Activated naive CD4-positive, alpha-beta T cell treated with anti-CD3 and anti-CD28 coated beads, Interleukin-2, amount 50 U/mL, for 24 hours (primary cell): ENCODE results near the gene ZNF134.

Experiments used
- H3K27ac Mint-ChIP-seq: one replicate; pipeline ENCODE4 v1.8.0; 2021; ENCODE audit warnings: mild to moderate bottlenecking, mixed read lengths
- H3K27me3 Mint-ChIP-seq: one replicate; pipeline ENCODE4 v1.8.0; 2021; ENCODE audit warnings: mixed read lengths
- H3K36me3 Mint-ChIP-seq: one replicate; pipeline ENCODE4 v1.8.0; 2021; ENCODE audit warnings: mixed read lengths
- H3K4me1 Mint-ChIP-seq: one replicate; pipeline ENCODE4 v1.8.0; 2021; ENCODE audit warnings: mixed read lengths
- H3K4me3 Mint-ChIP-seq: one replicate; pipeline ENCODE4 v1.8.0; 2021; ENCODE audit warnings: mild to moderate bottlenecking, mixed read lengths
- H3K9me3 Mint-ChIP-seq: one replicate; pipeline ENCODE4 v1.8.0; 2021; ENCODE audit warnings: mixed read lengths

ZNF134 gene

GRCh38 chr19:57613941-57614743 lies at the start of gene ZNF134:
TSS of gene ZNF134 (plus strand) at chr19:57614242. CDS start at chr19:57619469, 5,227 bp downstream.
- Mint-ChIP-seq H3K9me3 (peaks cover 39% of the 10 kb centered on the region), H3K36me3 (peaks cover 50% of the 10 kb centered on the region), H3K27ac (peak within 1 kb of the TSS; percentile 79), H3K27me3 (no peaks in the 10 kb centered on the region), H3K4me3 (peak within 1 kb of the TSS; percentile 94), H3K4me1 (peaks cover 32% of the 10 kb centered on the region)

GRCh38 chr19:57566396-57567265 lies 47.4 kb upstream of the ZNF134 start:
- Mint-ChIP-seq H3K27me3 (no peaks in the 10 kb centered on the region), H3K4me3 (no peak overlapping the region), H3K9me3 (peaks cover 22% of the 10 kb centered on the region), H3K36me3 (peaks cover 21% of the 10 kb centered on the region), H3K27ac (no peak overlapping the region), H3K4me1 (no peaks in the 10 kb centered on the region)

GRCh38 chr19:57570707-57571106 lies 43.3 kb upstream of the ZNF134 start:
- Mint-ChIP-seq H3K27me3 (no peaks in the 10 kb centered on the region), H3K4me1 (no peaks in the 10 kb centered on the region), H3K36me3 (peaks cover 50% of the 10 kb centered on the region), H3K4me3 (no peak overlapping the region), H3K27ac (no peak overlapping the region), H3K9me3 (peaks cover 19% of the 10 kb centered on the region)

GRCh38 chr19:57572415-57572947 lies 41.6 kb upstream of the ZNF134 start:
- Mint-ChIP-seq H3K4me3 (no peak overlapping the region), H3K36me3 (peaks cover 63% of the 10 kb centered on the region), H3K4me1 (peaks cover 14% of the 10 kb centered on the region), H3K27me3 (no peaks in the 10 kb centered on the region), H3K9me3 (peaks cover 31% of the 10 kb centered on the region), H3K27ac (no peak overlapping the region)

GRCh38 chr19:57576661-57577060 lies 37.4 kb upstream of the ZNF134 start:
- peak overlapping the region; percentile 56 for H3K4me3 Mint-ChIP-seq
- H3K27ac Mint-ChIP-seq: no peak overlapping the region
- peaks cover 71% of the 10 kb centered on the region for H3K36me3 Mint-ChIP-seq
- H3K4me1 Mint-ChIP-seq: peaks cover 27% of the 10 kb centered on the region
- H3K9me3 Mint-ChIP-seq: peaks cover 36% of the 10 kb centered on the region
- H3K27me3 Mint-ChIP-seq: no peaks in the 10 kb centered on the region

- H3K4me3 Mint-ChIP-seq: peak within 1 kb of the TSS; percentile 85
- H3K9me3 Mint-ChIP-seq: peaks cover 42% of the 10 kb centered on the region
- H3K27ac Mint-ChIP-seq: peak within 1 kb of the TSS; percentile 91
- H3K27me3 Mint-ChIP-seq: no peaks in the 10 kb centered on the region
- peaks cover 29% of the 10 kb centered on the region for H3K4me1 Mint-ChIP-seq
- peaks cover 57% of the 10 kb centered on the region for H3K36me3 Mint-ChIP-seq
Measured at GRCh38 chr19:57578487-57579205, 35.4 kb upstream of the ZNF134 start, which contains the start of gene ZNF416. TSS of gene ZNF416 (minus strand) at chr19:57578911. CDS start at chr19:57578704, 207 bp downstream.

- Mint-ChIP-seq H3K36me3 (peaks cover 47% of the 10 kb centered on the region), H3K4me3 (peak overlapping the region; percentile 11), H3K9me3 (peaks cover 38% of the 10 kb centered on the region), H3K27ac (no peak overlapping the region), H3K27me3 (no peaks in the 10 kb centered on the region), H3K4me1 (peaks cover 24% of the 10 kb centered on the region)
Measured at GRCh38 chr19:57583104-57583520, 30.9 kb upstream of the ZNF134 start.

GRCh38 chr19:57583521-57584416 lies 30.3 kb upstream of the ZNF134 start, which contains the start of gene ZIK1:
TSS of gene ZIK1 (plus strand) at chr19:57584145. CDS start at chr19:57584357, 212 bp downstream.
- Mint-ChIP-seq H3K27ac (peak within 1 kb of the TSS; percentile 88), H3K36me3 (peaks cover 49% of the 10 kb centered on the region), H3K4me3 (peak within 1 kb of the TSS; percentile 97), H3K4me1 (peaks cover 22% of the 10 kb centered on the region), H3K27me3 (no peaks in the 10 kb centered on the region), H3K9me3 (peaks cover 41% of the 10 kb centered on the region)

- peaks cover 58% of the 10 kb centered on the region for H3K36me3 Mint-ChIP-seq
- no peaks in the 10 kb centered on the region for H3K27me3 Mint-ChIP-seq
- no peak overlapping the region for H3K4me3 Mint-ChIP-seq
- peaks cover 45% of the 10 kb centered on the region for H3K9me3 Mint-ChIP-seq
- peaks cover 18% of the 10 kb centered on the region for H3K4me1 Mint-ChIP-seq
- no peak overlapping the region for H3K27ac Mint-ChIP-seq
Measured at GRCh38 chr19:57587529-57587928, 26.5 kb upstream of the ZNF134 start.

- peaks cover 35% of the 10 kb centered on the region for H3K36me3 Mint-ChIP-seq
- peaks cover 25% of the 10 kb centered on the region for H3K9me3 Mint-ChIP-seq
- H3K4me1 Mint-ChIP-seq: peaks cover 20% of the 10 kb centered on the region
- H3K27ac Mint-ChIP-seq: peak overlapping the region; percentile 92
- H3K27me3 Mint-ChIP-seq: no peaks in the 10 kb centered on the region
- peak overlapping the region; percentile 88 for H3K4me3 Mint-ChIP-seq
Measured at GRCh38 chr19:57599377-57599760, 14.7 kb upstream of the ZNF134 start.

- Mint-ChIP-seq H3K9me3 (peaks cover 30% of the 10 kb centered on the region), H3K4me3 (peak within 1 kb of the TSS; percentile 88), H3K36me3 (peaks cover 40% of the 10 kb centered on the region), H3K4me1 (peaks cover 20% of the 10 kb centered on the region), H3K27me3 (no peaks in the 10 kb centered on the region), H3K27ac (peak within 1 kb of the TSS; percentile 92)
Measured at GRCh38 chr19:57599761-57600383, 14.2 kb upstream of the ZNF134 start, which contains the start of gene ZNF530. TSS of gene ZNF530 (plus strand) at chr19:57599885. CDS start at chr19:57604346, 4,461 bp downstream.

GRCh38 chr19:57606931-57607330 lies 7.1 kb upstream of the ZNF134 start:
- Mint-ChIP-seq H3K4me1 (no peaks in the 10 kb centered on the region), H3K4me3 (no peak overlapping the region), H3K9me3 (peaks cover 21% of the 10 kb centered on the region), H3K27me3 (no peaks in the 10 kb centered on the region), H3K27ac (no peak overlapping the region), H3K36me3 (peaks cover 47% of the 10 kb centered on the region)

- H3K27me3 Mint-ChIP-seq: no peaks in the 10 kb centered on the region
- peaks cover 17% of the 10 kb centered on the region for H3K4me1 Mint-ChIP-seq
- peaks cover 34% of the 10 kb centered on the region for H3K36me3 Mint-ChIP-seq
- no peak overlapping the region for H3K4me3 Mint-ChIP-seq
- H3K9me3 Mint-ChIP-seq: peaks cover 21% of the 10 kb centered on the region
- no peak overlapping the region for H3K27ac Mint-ChIP-seq
Measured at GRCh38 chr19:57611113-57611512, 2.9 kb upstream of the ZNF134 start.

- peaks cover 62% of the 10 kb centered on the region for H3K36me3 Mint-ChIP-seq
- H3K27me3 Mint-ChIP-seq: no peaks in the 10 kb centered on the region
- peak overlapping the region; percentile 94 for H3K4me3 Mint-ChIP-seq
- peaks cover 44% of the 10 kb centered on the region for H3K9me3 Mint-ChIP-seq
- peak overlapping the region; percentile 19 for H3K27ac Mint-ChIP-seq
- peaks cover 32% of the 10 kb centered on the region for H3K4me1 Mint-ChIP-seq
Measured at GRCh38 chr19:57615346-57615745, 1.3 kb downstream of the ZNF134 start.
